Globus pallidus (tissue), 1 donor: ENCODE data around the gene CDKN2A.

Source experiments
- DNase-seq: peaks from one replicate; pipeline ENCODE4 v3.0.0-alpha.2; 2015; ENCODE audit warnings: low spot score

Gene CDKN2A

GRCh38 chr9:21941337-21941995, 52.7 kb downstream of the CDKN2A start:
- DNase-seq, result no peak

DNA sequence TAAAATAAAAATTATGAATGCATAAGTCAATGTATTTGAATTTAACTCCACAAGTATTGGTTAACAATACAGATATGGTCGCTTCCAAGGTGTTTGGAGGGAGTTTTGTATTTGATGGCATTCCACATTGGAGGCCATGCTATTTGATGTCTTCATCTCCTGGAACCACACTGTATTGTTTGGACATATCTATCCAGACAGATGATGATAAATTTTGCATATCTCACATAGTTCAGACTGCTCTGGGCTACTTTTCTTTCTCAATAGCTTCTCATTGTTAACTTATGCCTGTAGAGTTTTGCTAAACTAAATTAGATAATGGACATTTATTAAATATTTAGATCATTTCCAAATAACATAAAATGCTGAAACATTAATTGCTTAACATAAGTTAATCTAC, 58.0 kb downstream of the CDKN2A start:
- no peak for DNase-seq

- DNase-seq, result no peak
Observed at GRCh38 chr9:21935631-21936030, 58.6 kb downstream of the CDKN2A start.

DNA sequence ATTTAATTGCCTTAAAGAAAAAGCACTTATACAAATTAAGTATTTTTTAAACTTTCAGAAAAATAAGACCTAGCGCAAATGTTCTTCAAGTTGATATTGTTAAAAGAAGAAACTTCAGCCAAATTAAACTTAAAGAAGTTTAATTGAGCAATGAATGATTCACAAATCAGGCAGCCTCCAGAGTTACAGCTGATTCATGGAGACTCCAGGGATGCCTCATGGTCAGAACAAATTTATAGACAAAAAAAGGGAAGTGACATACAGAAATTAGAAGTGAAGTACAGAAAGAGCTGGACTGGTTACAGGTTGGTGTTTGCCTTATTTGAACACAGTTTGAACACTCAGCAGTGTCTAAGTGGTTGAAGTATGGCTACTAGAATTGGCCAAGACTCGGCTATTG, 60.3 kb downstream of the CDKN2A start:
- no peak for DNase-seq

- no peak for DNase-seq
Observed at GRCh38 chr9:21933281-21933680, 60.9 kb downstream of the CDKN2A start.

DNA sequence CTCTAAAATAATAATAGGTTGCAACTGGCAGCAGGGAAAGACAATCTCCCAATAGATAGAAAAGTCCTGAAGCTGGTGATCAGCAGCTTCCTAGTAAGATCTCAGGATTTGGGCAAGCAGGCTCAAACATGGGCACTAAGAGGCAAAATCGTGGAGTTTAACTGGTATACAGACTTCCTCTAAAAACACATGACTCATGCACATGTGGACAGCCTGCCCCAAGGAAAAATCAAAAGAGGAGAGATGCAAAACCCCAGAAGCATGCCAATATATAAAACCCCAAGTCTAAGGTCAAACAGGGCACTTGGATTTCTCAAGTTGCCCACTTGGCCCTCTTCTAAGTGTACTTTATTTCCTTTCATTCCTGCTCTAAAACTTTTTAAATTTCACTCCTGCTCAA, 62.8 kb downstream of the CDKN2A start:
- DNase-seq, result no peak

DNA sequence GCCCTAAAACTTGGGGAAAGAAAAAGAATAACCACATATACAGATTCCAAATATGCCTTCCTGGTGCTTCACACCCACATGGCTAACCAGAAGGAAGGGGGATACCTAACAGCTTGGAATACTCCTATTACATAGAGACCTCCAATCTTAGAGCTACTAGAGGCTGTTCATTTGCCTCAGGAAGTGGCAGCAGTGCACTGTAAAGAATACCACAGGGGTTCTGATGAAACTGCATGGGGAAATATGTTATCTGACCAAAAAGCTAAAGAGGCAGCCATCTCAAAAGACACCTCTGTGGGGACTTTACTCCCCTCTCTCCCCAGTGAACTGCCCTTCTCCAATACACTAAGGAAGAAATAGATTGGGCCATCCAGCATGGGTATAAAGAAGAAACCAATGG, 66.4 kb downstream of the CDKN2A start:
- DNase-seq, result no peak

DNA sequence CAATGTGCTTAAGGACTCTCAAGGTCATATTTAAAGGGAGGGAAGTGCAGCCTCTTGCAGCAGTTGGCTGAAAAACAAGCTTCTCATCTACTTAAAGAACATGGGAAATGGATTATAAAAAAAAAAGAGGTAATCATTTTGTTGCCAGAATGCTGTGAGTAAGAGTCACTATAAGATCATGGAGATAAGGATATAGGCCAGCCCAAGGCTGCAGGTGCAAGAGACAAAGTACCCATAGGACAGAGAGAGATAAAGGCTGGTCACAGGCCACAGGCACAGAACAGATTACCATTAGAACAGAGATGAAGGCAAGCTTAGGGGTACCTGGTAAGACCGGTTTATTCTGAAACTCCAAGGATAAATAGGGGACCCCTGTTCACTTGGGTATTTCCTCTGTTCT, 70.5 kb downstream of the CDKN2A start:
- no peak for DNase-seq

GRCh38 chr9:21919377-21920362, 74.5 kb downstream of the CDKN2A start:
- DNase-seq, result no peak
